Left ventricle myocardium inferior (tissue), 1 donor: Measurements from ENCODE around the gene MYOZ2. TPM values are rescaled to one million over a fixed set of nuclear protein-coding genes. Genes with fewer than 3 reads are reported as not detected.

Experiments
- DNase-seq: peaks from one replicate; pipeline ENCODE4 v3.0.0-alpha.2; 2020
- H3K27ac ChIP-seq: fragments of 200-600 bp; replicated peaks from 2 replicates; pipeline ENCODE4 v1.8.0; 2021
- H3K27me3 ChIP-seq: fragments of 200-600 bp; 2 replicates; pipeline ENCODE4 v1.8.0; 2021; ENCODE audit warnings: low read depth
- H3K36me3 ChIP-seq: fragments of 200-600 bp; 2 replicates; pipeline ENCODE4 v1.8.0; 2021
- H3K4me1 ChIP-seq: fragments of 200-600 bp; 2 replicates; pipeline ENCODE4 v1.8.0; 2021
- H3K4me3 ChIP-seq: fragments of 200-600 bp; 2 replicates; pipeline ENCODE4 v1.8.0; 2021; ENCODE audit warnings: mild to moderate bottlenecking, moderate library complexity
- H3K9me3 ChIP-seq: fragments of 200-600 bp; replicated peaks from 2 replicates; pipeline ENCODE4 v1.8.0; 2021
- CTCF ChIP-seq: fragments of 200-600 bp; IDR thresholded peaks from 2 replicates; pipeline ENCODE4 v1.8.0; 2021; ENCODE audit warnings: antibody characterized with exemption, mild to moderate bottlenecking, borderline replicate concordance
- intact Hi-C: fragments of 100-400 bp; cut with micrococcal nuclease; formaldehyde crosslinking; loops from one replicate; pipeline ENCODE4 v1.11.0; 2022
- total RNA-seq: library from RNA; stranded (reverse); fragmentation: NEBNext Ultra II Directional; extraction: Animal tissue kit (Norgen Biotek cat#: 25700); gene quantifications from one replicate; pipeline ENCODE4 v1.2.1, GENCODE V29; 2021
- donor health status: DM: no; HTN: yes; CAD: no; lungs with severe emphysema.

Gene MYOZ2
- total RNA-seq, 1 donor from 2014 or later = 843 TPM

GRCh38 chr4:119204916-119205315 is 69.3 kb downstream of the MYOZ2 start:
- H3K4me1 ChIP-seq = peaks cover 43% of the 10 kb centered on the region
- no peaks in the 10 kb centered on the region for H3K27me3 ChIP-seq
- peak overlapping the region; percentile 81 for H3K27ac ChIP-seq
- H3K4me3 ChIP-seq = peak overlapping the region; percentile 19
- no peaks in the 10 kb centered on the region for H3K9me3 ChIP-seq
- DNase-seq = no peak
- no peaks in the 10 kb centered on the region for H3K36me3 ChIP-seq
- TF ChIP-seq CTCF = no peak
- intact Hi-C loops = no loop called here

GRCh38 chr4:119205690-119206089 is 70.1 kb downstream of the MYOZ2 start:
- intact Hi-C loops = no loop called here
- no peak for TF ChIP-seq CTCF
- DNase-seq = no peak
- Histone ChIP-seq H3K4me3 (no peak overlapping the region), H3K36me3 (no peaks in the 10 kb centered on the region), H3K27ac (peak overlapping the region; percentile 81), H3K27me3 (no peaks in the 10 kb centered on the region), H3K9me3 (no peaks in the 10 kb centered on the region), H3K4me1 (peaks cover 43% of the 10 kb centered on the region)

GRCh38 chr4:119206178-119206577 is 70.5 kb downstream of the MYOZ2 start:
- no peak for TF ChIP-seq CTCF
- no peak overlapping the region for H3K4me3 ChIP-seq
- H3K36me3 ChIP-seq = no peaks in the 10 kb centered on the region
- intact Hi-C loops = no loop called here
- no peaks in the 10 kb centered on the region for H3K9me3 ChIP-seq
- peak overlapping the region; percentile 81 for H3K27ac ChIP-seq
- DNase-seq = no peak
- H3K27me3 ChIP-seq = no peaks in the 10 kb centered on the region
- H3K4me1 ChIP-seq = peaks cover 43% of the 10 kb centered on the region

GRCh38 chr4:119207051-119207450 is 71.4 kb downstream of the MYOZ2 start:
- Histone ChIP-seq H3K27ac (peak overlapping the region; percentile 81), H3K4me3 (no peak overlapping the region), H3K27me3 (no peaks in the 10 kb centered on the region), H3K4me1 (peaks cover 49% of the 10 kb centered on the region), H3K9me3 (no peaks in the 10 kb centered on the region), H3K36me3 (no peaks in the 10 kb centered on the region)
- no peak for DNase-seq
- intact Hi-C loops = no loop called here
- no peak for TF ChIP-seq CTCF

DNA sequence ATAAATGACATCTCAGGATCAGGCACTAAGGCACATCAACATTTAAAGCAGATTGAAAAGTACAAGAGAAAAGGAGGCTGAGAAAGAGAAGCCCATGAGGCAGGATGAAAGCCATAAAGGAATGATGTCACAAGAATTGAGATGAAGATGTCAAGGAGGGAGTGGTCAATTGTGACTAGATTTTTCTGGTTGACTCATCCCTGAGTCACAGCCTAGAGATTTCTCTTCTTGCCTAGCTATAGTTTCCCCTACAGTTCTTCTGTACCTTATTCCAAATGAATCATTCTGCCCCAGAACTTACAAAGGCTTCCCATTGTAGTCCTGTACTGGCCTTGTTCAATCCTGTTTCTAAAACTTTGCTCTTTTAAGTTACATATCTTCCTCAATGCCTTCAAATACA is 73.4 kb downstream of the MYOZ2 start:
- H3K9me3 ChIP-seq = no peaks in the 10 kb centered on the region
- H3K4me3 ChIP-seq = no peak overlapping the region
- H3K27me3 ChIP-seq = no peaks in the 10 kb centered on the region
- H3K4me1 ChIP-seq = peaks cover 65% of the 10 kb centered on the region
- H3K27ac ChIP-seq = peak overlapping the region; percentile 81
- no peak for DNase-seq
- intact Hi-C loops = no loop called here
- no peaks in the 10 kb centered on the region for H3K36me3 ChIP-seq
- TF ChIP-seq CTCF = no peak

DNA sequence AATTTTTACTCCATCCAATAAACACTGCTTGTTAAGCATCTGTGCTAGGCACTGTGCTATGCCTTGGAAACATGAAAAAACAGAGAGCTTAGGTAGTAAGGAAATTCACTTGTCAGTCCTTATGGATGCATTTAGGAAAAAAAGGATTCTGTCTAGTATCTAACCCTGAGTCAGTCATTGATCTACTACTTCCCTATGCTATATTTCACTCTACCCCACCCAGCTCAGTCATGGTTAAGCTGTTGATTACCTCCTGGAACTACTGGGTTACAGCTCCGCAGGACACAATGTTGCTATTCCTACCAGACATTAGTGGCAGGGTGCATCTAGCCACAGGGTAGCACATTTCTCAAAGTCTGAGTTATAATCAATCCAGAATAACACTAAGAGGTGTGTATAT is 74.0 kb downstream of the MYOZ2 start:
- H3K36me3 ChIP-seq = no peaks in the 10 kb centered on the region
- intact Hi-C loops = no loop called here
- H3K27ac ChIP-seq = peak overlapping the region; percentile 81
- TF ChIP-seq CTCF = no peak
- H3K27me3 ChIP-seq = no peaks in the 10 kb centered on the region
- no peaks in the 10 kb centered on the region for H3K9me3 ChIP-seq
- H3K4me1 ChIP-seq = peaks cover 64% of the 10 kb centered on the region
- no peak for DNase-seq
- H3K4me3 ChIP-seq = no peak overlapping the region
